GM15510 (cell line): Measurements from ENCODE around the gene FTO.

Source experiments
- POLR2A ChIP-seq: IDR thresholded peaks from 3 replicates; pipeline ENCODE4 v1.6.1; 2011; ENCODE audit warnings: borderline replicate concordance; ENCODE audit not compliant: insufficient read length; ENCODE audit errors: extremely low read depth

FTO gene

GRCh38 chr16:54073356-54073755 lies 369.4 kb downstream of the FTO start:
- TF ChIP-seq POLR2A = no peak

- no peak for TF ChIP-seq POLR2A
Measured at GRCh38 chr16:54075446-54075845, 371.5 kb downstream of the FTO start.

DNA sequence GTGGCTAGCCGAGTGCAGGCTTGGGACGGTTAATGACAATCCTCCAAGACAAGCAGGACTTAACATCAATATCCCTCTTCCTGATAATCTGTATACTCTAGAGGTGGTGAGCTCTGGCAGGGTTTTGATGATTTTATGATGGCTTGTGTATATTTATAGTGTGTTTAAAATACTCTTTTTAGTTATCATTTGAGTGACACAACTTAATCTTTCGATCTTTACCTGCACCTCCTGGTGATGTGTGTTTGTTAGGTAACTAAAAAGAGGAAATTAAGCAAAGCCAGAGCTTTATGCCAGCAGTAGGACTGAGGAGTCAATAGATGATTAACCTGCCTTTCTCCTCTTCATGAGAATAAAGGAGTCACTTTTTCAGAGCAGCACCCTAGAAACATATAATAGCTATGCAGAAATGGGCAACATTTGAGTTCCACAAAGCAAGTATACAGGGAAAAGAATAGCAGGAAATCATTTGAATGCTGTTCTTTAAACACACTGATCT lies 372.1 kb downstream of the FTO start:
- no peak for TF ChIP-seq POLR2A

GRCh38 chr16:54077050-54077821 lies 373.3 kb downstream of the FTO start:
- TF ChIP-seq POLR2A = no peak

DNA sequence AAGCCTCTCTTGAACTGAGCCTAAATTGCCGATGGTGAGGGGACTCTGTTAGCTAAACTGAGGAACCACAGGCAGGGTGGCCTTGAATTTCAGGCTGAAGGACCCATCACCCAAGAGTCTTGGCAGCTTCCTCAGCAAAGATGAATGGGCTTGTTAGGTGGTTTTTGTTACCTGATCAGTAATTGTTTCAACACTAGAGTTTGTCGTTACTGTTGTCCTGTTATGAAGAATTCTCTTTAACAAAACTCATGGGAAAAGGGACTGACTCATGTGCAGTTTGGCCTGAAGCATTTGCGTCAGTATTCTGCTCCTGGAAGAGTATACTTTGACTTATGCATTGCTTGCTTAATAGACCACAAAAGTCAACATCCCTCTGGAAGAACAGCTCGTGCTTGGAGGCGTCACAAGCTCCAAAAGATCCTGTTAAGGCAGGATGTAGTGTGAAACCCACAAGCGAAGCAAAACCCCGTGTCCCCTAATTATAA lies 376.6 kb downstream of the FTO start:
- TF ChIP-seq POLR2A = no peak

- no peak for TF ChIP-seq POLR2A
Measured at GRCh38 chr16:54086791-54087190, 382.8 kb downstream of the FTO start.

DNA sequence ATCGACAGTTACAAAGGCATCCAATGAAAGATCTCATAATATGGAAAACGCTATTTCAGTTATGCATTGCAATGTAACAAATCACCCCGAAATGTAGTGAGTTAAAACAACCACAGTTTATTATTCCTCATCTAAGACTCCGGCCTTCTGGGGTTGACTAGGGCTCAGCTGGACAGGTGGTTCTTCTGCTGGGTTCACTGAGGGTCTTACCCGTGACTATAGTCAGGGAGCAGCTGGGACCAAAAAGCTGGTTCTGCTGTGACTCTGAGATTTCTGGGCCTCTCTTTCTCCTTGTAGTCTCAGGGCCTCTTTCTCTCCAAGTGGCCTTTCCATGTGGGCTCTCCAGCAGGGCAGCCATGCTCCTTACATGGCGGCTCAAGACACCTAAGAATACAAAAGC lies 386.6 kb downstream of the FTO start:
- TF ChIP-seq POLR2A = no peak

DNA sequence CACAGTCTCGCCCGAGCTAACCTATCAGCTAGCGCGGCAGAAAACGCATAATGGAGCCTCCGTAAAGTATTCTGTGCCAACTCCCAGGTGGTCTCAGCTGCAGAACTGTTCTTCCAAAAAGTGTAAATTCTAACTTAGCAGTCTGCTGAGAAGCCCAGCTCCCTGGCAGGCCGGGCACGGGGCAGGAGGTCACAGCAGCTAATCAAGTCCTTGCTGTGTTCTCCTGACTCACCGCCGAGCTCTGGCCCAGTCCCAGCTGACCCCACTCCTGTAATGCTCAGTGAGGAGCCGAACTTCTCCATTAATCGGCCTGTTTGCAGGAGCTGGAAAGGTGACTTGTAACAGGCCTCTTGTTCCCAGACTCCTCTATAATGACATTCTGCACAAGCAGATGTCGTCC lies 389.3 kb downstream of the FTO start:
- no peak for TF ChIP-seq POLR2A

DNA sequence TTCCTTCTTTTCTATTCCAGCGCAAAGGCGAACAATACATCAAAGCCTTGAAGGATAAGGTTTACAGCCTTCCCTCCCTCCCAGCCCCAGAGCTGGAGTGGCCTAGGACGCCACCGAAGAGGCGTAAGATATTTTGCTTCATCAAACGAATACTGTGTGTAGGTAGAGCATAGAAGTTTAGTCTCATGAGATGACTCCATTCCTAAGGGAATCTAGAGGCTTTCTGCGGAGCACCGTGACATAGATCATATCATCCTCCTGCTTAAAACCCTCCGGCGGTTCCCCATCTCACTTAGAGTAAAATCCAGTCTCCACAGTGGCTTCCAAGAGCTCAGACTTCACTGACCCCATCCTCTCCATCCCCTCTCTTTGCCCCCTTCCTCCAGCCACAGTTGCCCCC lies 390.7 kb downstream of the FTO start:
- no peak for TF ChIP-seq POLR2A

DNA sequence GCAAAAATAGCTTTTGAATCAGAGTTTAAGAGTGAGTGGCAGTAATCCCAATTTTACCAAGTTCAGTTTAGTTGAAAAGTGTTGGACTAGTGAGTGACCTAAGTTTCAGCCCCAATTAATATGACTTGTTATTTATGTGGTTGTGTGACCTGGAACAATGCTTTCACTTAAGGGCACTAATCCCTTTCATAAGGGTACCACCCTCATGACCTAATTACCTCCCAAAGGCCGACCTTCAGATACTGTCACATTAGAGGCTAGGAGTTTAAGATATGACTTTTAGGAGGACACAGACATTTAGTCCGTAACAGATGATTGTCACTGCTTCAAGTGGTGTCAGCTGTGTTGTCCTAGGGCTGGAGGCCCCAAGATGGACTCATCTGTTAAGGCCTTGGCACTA lies 392.7 kb downstream of the FTO start:
- TF ChIP-seq POLR2A = no peak

- TF ChIP-seq POLR2A = no peak
Measured at GRCh38 chr16:54097774-54098173, 393.8 kb downstream of the FTO start.

GRCh38 chr16:54098247-54098646 lies 394.3 kb downstream of the FTO start:
- no peak for TF ChIP-seq POLR2A

DNA sequence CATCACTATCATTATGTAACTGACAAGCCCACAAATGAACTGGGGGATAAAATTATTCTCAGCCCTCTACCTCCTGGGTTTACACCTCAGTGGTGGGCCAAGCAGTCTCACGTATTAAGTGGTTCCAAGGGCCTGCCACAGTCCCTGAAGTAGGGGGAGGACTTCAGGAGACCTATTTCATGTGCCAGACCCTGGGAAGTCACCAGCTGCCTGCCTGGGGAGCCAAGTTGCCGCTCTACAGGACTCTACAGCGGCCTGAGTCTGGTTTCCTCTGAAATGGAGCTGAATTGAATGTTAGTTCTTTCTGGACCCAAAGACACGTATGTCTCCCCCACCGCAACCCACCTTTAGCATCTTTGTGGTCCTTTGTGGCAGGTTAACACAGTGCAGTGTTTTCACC lies 395.7 kb downstream of the FTO start:
- TF ChIP-seq POLR2A = no peak

- TF ChIP-seq POLR2A = no peak
Measured at GRCh38 chr16:54102888-54103866, 399.2 kb downstream of the FTO start.

DNA sequence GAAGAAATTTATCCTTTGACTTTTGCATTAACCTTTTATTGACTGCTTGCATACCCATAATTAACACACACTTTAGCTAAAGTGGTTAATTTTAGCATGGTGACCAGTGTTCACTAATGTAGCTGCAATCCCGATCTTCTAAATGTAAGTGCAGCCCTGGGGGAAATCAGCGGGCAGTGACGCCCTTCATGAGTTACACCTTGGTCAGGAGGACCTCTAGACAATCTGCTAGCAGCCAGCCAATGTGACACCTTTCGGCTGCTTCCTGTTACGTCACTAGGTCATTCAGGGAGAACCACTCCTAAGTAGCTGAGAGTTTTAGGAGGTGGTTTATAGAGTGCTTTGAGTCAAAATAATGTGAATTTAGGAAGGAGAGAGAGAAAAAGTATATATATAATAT lies 402.1 kb downstream of the FTO start:
- no peak for TF ChIP-seq POLR2A
